ENCODE measurements around the gene SNX24.

SNX24 gene

GRCh38 chr5:123036391-123037103 is 191.1 kb downstream of the SNX24 start, which contains the start of gene PPIC (continued):
- TF ChIP-seq ZNF555 (tag by site-specific recombination; conservative IDR thresholded peaks at IDR 0.05) (no peak), ZNF335 (tag by site-specific recombination; conservative IDR thresholded peaks at IDR 0.05) (peak; percentile 89), INSM2 (tag by site-specific recombination; IDR thresholded peaks at IDR 0.05) (no peak), PATZ1 (tag by site-specific recombination; IDR thresholded peaks at IDR 0.05) (peak; percentile 91), ZNF2 (tag by site-specific recombination; IDR thresholded peaks at IDR 0.05) (peak; percentile 50; the same call in 1 of the 2 replicates), ZNF658 (tag by site-specific recombination; IDR thresholded peaks at IDR 0.05) (no peak), ZNF24 (tag by site-specific recombination; IDR thresholded peaks at IDR 0.05) (peak; percentile 43; the same call in 1 of the 2 replicates), ZNF561 (tag by site-specific recombination; IDR thresholded peaks at IDR 0.05; ENCODE audit: borderline replicate concordance) (peak; percentile 94), ZNF692 (tag by site-specific recombination; IDR thresholded peaks at IDR 0.05) (no peak; the same call in 1 of the 2 replicates), HOXC10 (CRISPR knock-in tag; IDR thresholded peaks at IDR 0.05) (no peak), YY1 (tag by site-specific recombination; IDR thresholded peaks at IDR 0.05) (peak; percentile 64; the same call in 1 of the 2 replicates), ZNF341 (tag by site-specific recombination; IDR thresholded peaks at IDR 0.05; ENCODE audit: low read depth) (peak; percentile 82), ZNF571 (tag by site-specific recombination; IDR thresholded peaks at IDR 0.05) (no peak), ZNF138 (tag by site-specific recombination; IDR thresholded peaks at IDR 0.05; ENCODE audit: borderline replicate concordance) (no peak), ZXDB (tag by site-specific recombination; IDR thresholded peaks at IDR 0.05) (peak; percentile 63; the same call in 1 of the 2 replicates), KLF9 (tag by site-specific recombination; IDR thresholded peaks at IDR 0.05; ENCODE audit: low read depth) (peak; percentile 63), SCRT2 (tag by site-specific recombination; IDR thresholded peaks at IDR 0.05) (no peak), ZBTB8A (tag by site-specific recombination; IDR thresholded peaks at IDR 0.05) (peak; percentile 99), IKZF3 (tag by site-specific recombination; IDR thresholded peaks at IDR 0.05) (peak; percentile 98), ZNF391 (tag by site-specific recombination; IDR thresholded peaks at IDR 0.05; ENCODE audit: borderline replicate concordance, low read depth) (no peak), ZNF280C (tag by site-specific recombination; IDR thresholded peaks at IDR 0.05) (no peak), ZNF416 (tag by site-specific recombination; IDR thresholded peaks at IDR 0.05) (no peak), SP3 (tag by site-specific recombination; IDR thresholded peaks at IDR 0.05) (no peak; the same call in 1 of the 2 replicates), ZNF654 (tag by site-specific recombination; IDR thresholded peaks at IDR 0.05; ENCODE audit: low read depth) (no peak), ZEB2 (tag by site-specific recombination; IDR thresholded peaks at IDR 0.05) (peak; percentile 86), ZFHX2 (tag by site-specific recombination; conservative IDR thresholded peaks at IDR 0.05) (peak; percentile 52), SP2 (tag by site-specific recombination; IDR thresholded peaks at IDR 0.05) (peak; percentile 39), ZNF354C (tag by site-specific recombination; IDR thresholded peaks at IDR 0.05; ENCODE audit: borderline replicate concordance, low read depth) (no peak), ZFP69B (tag by site-specific recombination; IDR thresholded peaks at IDR 0.05) (no peak), ZNF274 (IDR thresholded peaks at IDR 0.05; ENCODE audit: low read length) (no peak), ZNF274 (tag by site-specific recombination; IDR thresholded peaks at IDR 0.05; ENCODE audit: borderline replicate concordance) (no peak), ZBTB1 (tag by site-specific recombination; IDR thresholded peaks at IDR 0.05) (0 out of 2 replicates have a peak, but pooled peaks have one; percentile 14)
- TF ChIP-seq, protein P1, sequence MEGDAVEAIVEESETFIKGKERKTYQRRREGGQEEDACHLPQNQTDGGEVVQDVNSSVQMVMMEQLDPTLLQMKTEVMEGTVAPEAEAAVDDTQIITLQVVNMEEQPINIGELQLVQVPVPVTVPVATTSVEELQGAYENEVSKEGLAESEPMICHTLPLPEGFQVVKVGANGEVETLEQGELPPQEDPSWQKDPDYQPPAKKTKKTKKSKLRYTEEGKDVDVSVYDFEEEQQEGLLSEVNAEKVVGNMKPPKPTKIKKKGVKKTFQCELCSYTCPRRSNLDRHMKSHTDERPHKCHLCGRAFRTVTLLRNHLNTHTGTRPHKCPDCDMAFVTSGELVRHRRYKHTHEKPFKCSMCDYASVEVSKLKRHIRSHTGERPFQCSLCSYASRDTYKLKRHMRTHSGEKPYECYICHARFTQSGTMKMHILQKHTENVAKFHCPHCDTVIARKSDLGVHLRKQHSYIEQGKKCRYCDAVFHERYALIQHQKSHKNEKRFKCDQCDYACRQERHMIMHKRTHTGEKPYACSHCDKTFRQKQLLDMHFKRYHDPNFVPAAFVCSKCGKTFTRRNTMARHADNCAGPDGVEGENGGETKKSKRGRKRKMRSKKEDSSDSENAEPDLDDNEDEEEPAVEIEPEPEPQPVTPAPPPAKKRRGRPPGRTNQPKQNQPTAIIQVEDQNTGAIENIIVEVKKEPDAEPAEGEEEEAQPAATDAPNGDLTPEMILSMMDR (tag by site-specific recombination; IDR thresholded peaks at IDR 0.05) = peak; percentile 59

All from HEK293 (cell line).